HUES64 (cell line): ENCODE measurements around the gene SPNS2.

ENCODE experiments used
- H3K27ac ChIP-seq: 2 replicates; pipeline ENCODE4 v1.7.0; 2013; ENCODE audit warnings: low read depth, low read length, inconsistent platforms
- H3K27me3 ChIP-seq: 2 replicates; pipeline ENCODE4 v1.6.1; 2013; ENCODE audit warnings: mild to moderate bottlenecking, low read length; ENCODE audit not compliant: insufficient read depth
- H3K36me3 ChIP-seq: 2 replicates; pipeline ENCODE4 v1.6.1; 2013; ENCODE audit warnings: mild to moderate bottlenecking, low read length; ENCODE audit not compliant: insufficient read depth
- H3K4me1 ChIP-seq: 2 replicates; pipeline ENCODE4 v1.6.1; 2013; ENCODE audit warnings: mild to moderate bottlenecking, low read length, moderate library complexity; ENCODE audit not compliant: insufficient read depth
- H3K4me3 ChIP-seq: 2 replicates; pipeline ENCODE4 v1.5.1; 2013; ENCODE audit warnings: mild to moderate bottlenecking, low read length, moderate library complexity
- H3K9ac ChIP-seq: 2 replicates; pipeline ENCODE4 v1.6.1; 2013; ENCODE audit warnings: mild to moderate bottlenecking, low read depth, low read length
- H3K9me3 ChIP-seq: 2 replicates; pipeline ENCODE4 v1.6.1; 2013; ENCODE audit warnings: low read depth, low read length; ENCODE audit not compliant: insufficient read depth
- WGBS: fragments of 150-250, 120-280 bp; methylation state at CpG from one replicate; pipeline ENCODE4 v1.1.7; 2013; ENCODE audit warnings: missing lambda C conversion rate; 5-methylcytosine and 5-hydroxymethylcytosine counted together

SPNS2 gene

DNA sequence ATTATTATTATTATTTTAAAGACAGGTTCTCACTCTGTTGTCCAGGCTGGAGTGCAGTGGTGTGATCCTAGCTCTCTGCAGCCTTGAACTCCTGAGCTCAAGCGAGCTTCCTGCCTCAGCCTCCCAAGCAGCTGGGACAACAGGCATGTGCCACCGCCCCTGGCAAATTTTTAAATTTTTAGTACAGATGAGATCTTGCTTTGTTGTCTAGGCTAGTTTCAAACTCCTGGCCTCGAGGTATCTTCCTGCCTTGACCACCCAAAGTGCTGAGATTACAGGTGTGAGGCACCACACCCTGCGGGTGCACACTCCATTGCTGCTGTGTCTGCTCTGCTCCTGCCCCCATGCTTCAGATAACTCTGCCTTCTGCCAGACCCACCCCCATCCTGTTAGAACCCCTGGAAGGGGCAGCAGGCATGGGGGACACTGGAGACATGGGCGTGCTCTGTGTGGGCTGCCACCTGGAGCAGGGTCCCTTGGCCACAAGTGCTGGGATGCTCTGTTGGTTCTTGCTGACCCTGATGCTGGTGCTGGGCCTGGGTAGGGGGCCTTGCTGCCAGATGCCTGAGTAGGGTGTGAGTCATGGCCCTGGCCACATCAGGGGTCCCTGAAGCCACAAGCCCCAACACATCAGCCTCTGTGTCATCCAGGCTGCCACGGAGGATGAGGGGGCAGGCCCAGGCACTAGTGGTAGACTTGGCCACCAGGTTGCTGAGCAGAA, 59.1 kb downstream of the SPNS2 start:
- no peak overlapping the region for H3K9ac ChIP-seq
- 90% methylated on average over 6 of the region's 6 CpGs for WGBS
- H3K36me3 ChIP-seq, result peaks cover 15% of the 10 kb centered on the region
- no peak overlapping the region for H3K27ac ChIP-seq
- H3K4me3 ChIP-seq, result no peak overlapping the region
- H3K27me3 ChIP-seq, result no peaks in the 10 kb centered on the region
- peaks cover 16% of the 10 kb centered on the region for H3K4me1 ChIP-seq
- H3K9me3 ChIP-seq, result no peaks in the 10 kb centered on the region

DNA sequence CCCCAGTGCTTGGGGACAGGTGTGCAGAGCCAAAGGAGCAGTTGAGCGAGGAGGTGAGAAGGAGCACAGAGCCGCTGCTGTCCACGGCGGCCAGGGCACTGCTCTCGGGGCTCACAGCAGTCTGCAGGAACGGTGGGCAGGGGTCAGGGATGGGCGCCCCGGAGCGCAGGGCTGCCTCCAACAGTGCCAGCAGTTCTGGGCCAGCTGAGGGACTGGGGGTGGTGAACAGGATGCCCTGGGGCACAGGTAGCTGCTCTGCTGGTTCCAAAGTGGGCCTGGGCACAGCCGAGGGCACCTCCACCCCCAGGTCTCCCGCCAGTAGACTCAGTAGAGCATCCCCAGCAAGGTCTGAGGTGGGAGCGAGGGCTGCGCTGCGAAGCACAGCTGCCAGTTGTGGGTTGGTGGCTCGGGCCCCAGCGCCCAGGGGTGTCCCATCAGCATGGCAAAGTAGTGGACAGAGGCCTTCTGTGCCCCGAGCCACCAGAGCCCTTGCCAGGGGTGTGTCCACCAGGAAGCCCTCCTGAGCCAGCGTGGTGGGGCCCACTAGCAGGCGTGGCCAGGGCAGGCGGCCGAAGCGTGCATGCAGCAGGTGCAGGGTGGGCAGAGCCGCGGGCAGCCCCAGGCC, 59.8 kb downstream of the SPNS2 start:
- Histone ChIP-seq H3K36me3 (peaks cover 9% of the 10 kb centered on the region), H3K27me3 (no peaks in the 10 kb centered on the region), H3K4me3 (no peak overlapping the region), H3K27ac (no peak overlapping the region), H3K4me1 (peaks cover 16% of the 10 kb centered on the region), H3K9ac (no peak overlapping the region), H3K9me3 (no peaks in the 10 kb centered on the region)
- 91% methylated on average over 24 of the region's 24 CpGs for WGBS

DNA sequence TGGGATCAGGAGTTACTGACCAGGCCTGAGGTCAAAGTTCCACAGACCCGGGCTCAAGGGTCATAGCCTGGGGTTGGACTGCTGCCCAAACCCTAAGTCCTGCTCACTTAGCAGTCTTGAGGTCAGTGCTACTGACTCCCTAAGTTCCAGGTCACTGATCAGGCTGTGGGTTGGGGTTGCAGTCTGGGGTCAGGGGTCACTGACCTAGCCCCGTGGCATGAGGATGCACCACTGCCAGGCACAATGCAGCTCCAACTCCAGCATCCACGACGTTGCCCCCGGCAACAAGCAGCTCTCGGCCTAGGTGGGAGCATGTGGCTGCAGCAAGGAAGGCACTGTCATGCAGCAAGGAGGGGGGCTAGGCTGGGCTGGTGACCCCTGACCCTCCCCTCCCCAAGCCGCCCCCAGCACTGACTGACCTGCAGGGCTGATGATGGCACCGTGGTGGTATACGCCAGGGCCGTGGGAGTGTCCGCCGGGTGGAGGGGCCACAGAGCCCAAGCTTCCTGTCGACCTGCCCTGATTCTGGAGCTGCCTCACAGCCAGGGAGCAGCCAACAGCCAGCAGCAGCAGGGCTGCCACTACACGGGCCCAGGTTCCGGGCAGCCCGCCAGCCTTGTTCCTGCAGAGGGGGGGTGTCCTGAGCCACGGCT, 60.6 kb downstream of the SPNS2 start:
- Histone ChIP-seq H3K9me3 (no peaks in the 10 kb centered on the region), H3K4me3 (no peak overlapping the region), H3K27me3 (no peaks in the 10 kb centered on the region), H3K36me3 (peaks cover under 1% of the 10 kb centered on the region; the same call in 1 of the 2 replicates), H3K4me1 (peaks cover 12% of the 10 kb centered on the region), H3K9ac (no peak overlapping the region), H3K27ac (no peak overlapping the region)
- WGBS, result 92% methylated on average over 17 of the region's 17 CpGs

DNA sequence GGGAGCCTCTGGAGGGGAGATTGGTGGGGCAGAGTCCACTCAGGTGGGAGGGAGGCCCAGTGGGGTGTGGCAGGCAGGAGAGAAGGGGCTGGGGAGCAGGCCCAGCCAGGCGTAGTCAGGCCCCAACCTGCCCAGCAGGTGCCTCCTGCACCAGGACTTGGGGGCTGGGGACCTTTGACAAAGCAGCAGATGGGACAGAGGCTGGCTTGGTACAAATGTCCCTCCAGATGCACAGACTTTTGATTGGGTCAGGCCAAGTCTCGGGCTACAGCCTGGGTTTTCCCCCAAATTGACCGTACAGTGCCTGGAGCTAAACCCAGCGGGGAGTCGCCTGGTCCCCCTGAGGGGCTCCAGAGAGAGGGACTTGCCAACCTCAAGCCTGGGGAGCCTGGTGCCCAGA, 61.3 kb downstream of the SPNS2 start:
- peaks cover 11% of the 10 kb centered on the region for H3K4me1 ChIP-seq
- WGBS, result 89% methylated on average over 5 of the region's 5 CpGs
- no peak overlapping the region for H3K27ac ChIP-seq

DNA sequence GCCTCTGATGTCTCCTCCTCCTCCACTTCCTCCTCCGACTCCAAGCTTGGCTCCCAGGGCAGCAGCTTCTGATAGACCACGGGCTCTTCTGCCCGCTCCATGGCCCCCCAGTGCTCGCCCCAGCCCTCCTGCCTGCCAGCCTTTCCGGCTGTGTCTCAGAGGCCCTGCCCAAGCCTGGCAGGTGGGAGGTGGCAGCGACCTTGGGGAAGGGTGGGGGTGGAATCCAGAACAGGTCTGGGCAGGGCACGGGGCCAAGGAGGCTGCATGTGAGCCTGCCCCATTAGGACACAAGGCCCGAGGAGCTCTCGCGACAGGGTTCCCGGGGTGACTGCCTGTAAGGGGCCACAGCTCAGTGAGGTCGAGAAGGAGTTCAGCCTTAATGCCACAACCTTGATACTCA, 61.7 kb downstream of the SPNS2 start, which contains the start of gene GGT6:
TSS of gene GGT6 (minus strand) at position 157 of the 400 bp plus-strand sequence. CDS start at position 101, 56 bp downstream.
- WGBS, result 85% methylated on average over 12 of the region's 12 CpGs

More for the DNA sequence above, 61.3 kb downstream of the SPNS2 start:
- no peaks in the 10 kb centered on the region for H3K27me3 ChIP-seq
- H3K9ac ChIP-seq, result no peak overlapping the region
- no peaks in the 10 kb centered on the region for H3K9me3 ChIP-seq
- no peak overlapping the region for H3K4me3 ChIP-seq
- H3K36me3 ChIP-seq, result no peaks in the 10 kb centered on the region

DNA sequence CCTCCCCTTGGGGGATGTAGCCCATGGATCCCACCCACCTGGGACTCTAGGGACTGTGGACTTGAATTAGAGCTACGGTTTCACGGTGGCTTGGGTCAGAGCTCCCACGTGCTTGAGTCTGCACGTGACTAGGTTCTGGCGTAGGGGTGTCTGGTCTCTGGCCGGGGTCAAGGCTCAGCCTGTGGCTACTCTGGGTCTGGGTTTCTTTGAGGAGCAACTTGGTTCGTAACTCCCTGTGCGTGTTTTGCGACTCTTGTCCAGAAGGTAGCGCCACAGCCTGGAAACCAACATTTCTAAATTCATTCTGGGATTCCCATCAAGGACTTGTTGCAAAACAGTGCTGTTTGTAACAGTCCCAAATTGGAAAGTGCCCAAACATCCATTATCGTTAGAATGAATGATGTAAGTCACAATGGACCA, 62.2 kb downstream of the SPNS2 start:
- no peak overlapping the region for H3K27ac ChIP-seq

More for the DNA sequence above, 61.7 kb downstream of the SPNS2 start, which contains the start of gene GGT6:
- Histone ChIP-seq H3K27ac (no peak within 1 kb of the TSS), H3K27me3 (no peaks in the 10 kb centered on the region), H3K36me3 (no peaks in the 10 kb centered on the region), H3K9me3 (no peaks in the 10 kb centered on the region), H3K9ac (no peak within 1 kb of the TSS), H3K4me1 (peaks cover 11% of the 10 kb centered on the region), H3K4me3 (no peak within 1 kb of the TSS)

DNA sequence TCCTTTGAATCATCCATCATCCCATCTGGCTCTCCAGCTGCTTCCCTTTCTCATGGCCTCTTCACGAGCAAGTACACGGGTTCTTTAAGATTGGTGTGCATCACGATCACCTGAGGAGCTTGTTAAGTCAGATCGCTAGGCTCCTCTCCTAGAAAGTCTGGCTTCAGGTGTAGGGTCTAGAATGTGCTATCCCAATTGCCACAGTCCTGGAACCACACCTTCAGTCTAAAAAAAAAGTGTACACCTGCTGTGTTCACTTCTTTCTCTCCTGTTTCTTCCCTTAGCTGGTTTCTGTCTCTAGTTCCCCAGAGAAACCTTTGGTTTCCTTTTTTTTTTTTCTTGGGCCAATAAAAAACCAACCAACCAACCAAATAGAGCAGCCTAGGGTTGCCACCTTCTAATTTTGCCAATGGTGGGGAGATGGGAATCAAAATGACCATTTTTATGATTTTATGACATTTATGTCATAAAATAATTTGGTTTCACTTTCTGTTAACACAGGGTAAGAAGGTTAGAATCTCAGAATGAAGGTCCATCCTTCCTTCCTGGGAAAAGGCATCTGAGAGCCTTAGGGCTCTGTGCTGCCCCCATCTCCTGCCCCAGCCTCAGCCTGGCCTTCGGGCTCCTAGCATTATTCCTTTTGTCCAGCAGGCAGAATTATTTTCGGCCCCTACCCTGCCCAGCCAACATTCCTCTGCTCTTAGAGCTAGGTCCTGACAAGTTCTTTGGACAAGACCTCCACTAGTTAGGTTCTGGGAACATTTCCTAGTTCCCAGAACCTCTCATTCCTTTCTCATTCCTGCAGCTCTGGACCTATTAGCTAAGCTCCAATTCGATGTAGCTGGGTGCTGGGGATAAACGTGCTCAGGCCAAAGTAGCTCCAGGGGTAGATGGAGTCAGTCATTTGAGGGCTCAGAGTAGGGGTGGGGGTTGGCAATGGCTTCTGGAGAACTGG, 63.6 kb downstream of the SPNS2 start:
- H3K27ac ChIP-seq, result no peak overlapping the region
- WGBS, result 86% methylated on average over 8 of the region's 8 CpGs

More for the DNA sequence above, 62.2 kb downstream of the SPNS2 start:
- 81% methylated on average over 11 of the region's 11 CpGs for WGBS
- H3K27me3 ChIP-seq, result peaks cover 1% of the 10 kb centered on the region; the same call in 1 of the 2 replicates
- H3K36me3 ChIP-seq, result no peaks in the 10 kb centered on the region
- H3K9ac ChIP-seq, result no peak overlapping the region
- peaks cover 7% of the 10 kb centered on the region for H3K4me1 ChIP-seq
- H3K9me3 ChIP-seq, result no peaks in the 10 kb centered on the region
- no peak overlapping the region for H3K4me3 ChIP-seq

DNA sequence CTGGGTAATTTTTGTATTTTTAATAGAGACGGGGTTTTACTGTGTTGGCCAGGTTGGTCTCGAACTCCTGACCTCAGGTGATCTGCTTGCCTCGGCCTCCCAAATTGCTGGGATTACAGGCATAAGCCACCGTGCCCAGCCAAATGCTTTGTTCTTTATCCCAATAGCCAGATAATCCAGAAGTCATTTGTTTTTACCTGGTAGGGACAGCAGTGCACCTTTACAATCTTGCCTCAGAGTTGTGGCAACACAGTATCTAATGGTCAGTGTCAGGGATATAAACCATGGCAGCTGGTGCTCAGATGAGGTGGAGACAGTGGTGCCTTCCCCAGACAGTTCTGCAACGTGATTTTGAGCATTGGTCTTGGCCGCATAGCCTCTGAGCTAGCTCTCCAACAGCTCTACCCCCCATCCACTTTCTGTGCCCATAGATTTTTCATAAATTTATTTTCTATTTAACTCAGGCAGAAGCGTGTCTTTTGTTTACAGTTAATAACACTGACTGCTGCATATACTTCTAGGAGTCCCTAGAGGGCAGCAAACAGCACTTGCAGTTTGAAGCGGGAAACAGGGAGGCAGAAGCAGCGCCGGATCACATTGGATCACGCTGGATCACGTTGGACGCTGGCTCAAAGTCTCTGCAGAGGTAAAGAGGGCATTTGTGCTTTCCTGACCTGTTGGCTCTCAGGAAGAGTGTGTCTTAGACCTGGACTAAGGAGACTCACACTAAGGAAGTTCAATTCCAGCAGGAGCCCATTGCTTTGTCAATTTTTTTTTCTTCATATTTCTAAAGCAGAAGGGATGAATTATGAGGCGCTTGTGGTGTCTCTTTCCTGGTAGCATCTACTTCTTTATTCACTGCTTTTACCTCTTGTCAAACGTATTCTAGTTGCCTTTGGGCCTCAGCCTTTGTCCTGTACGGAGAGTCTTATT, 66.8 kb downstream of the SPNS2 start:
- WGBS, result 43% methylated on average over 16 of the region's 16 CpGs
- Histone ChIP-seq H3K27ac (no peak overlapping the region), H3K27me3 (peaks cover 3% of the 10 kb centered on the region; the same call in 1 of the 2 replicates), H3K4me3 (no peak overlapping the region), H3K36me3 (no peaks in the 10 kb centered on the region), H3K4me1 (no peaks in the 10 kb centered on the region), H3K9ac (no peak overlapping the region), H3K9me3 (no peaks in the 10 kb centered on the region)

More for the DNA sequence above, 63.6 kb downstream of the SPNS2 start:
- H3K9me3 ChIP-seq, result no peaks in the 10 kb centered on the region
- H3K9ac ChIP-seq, result no peak overlapping the region
- H3K27me3 ChIP-seq, result peaks cover 3% of the 10 kb centered on the region; the same call in 1 of the 2 replicates
- no peaks in the 10 kb centered on the region for H3K4me1 ChIP-seq
- no peaks in the 10 kb centered on the region for H3K36me3 ChIP-seq
- H3K4me3 ChIP-seq, result no peak overlapping the region

DNA sequence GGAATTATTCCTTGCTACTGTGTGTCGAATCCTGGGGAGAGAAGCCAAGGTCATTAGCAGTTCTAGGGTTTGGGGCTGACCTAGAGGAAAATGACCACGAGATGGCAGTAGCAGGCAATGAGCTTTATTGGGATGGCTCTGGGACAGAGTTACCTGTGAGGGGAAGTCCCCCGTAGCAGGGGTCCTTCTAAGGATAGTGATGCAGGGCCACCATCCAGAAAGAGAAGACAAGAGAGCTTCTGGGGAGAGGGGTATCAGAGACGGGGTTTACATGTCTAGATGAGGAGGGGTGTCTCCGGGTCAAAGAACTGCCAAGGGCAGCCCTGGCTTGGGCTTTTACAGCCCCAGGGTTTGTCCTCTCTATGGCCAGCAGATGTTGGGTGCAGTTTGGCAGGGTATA, 68.1 kb downstream of the SPNS2 start:
- Histone ChIP-seq H3K4me1 (no peaks in the 10 kb centered on the region), H3K9me3 (no peaks in the 10 kb centered on the region), H3K4me3 (no peak overlapping the region), H3K27me3 (peaks cover 3% of the 10 kb centered on the region; the same call in 1 of the 2 replicates), H3K9ac (no peak overlapping the region), H3K27ac (no peak overlapping the region), H3K36me3 (no peaks in the 10 kb centered on the region)
- 23% methylated on average over 5 of the region's 5 CpGs for WGBS

DNA sequence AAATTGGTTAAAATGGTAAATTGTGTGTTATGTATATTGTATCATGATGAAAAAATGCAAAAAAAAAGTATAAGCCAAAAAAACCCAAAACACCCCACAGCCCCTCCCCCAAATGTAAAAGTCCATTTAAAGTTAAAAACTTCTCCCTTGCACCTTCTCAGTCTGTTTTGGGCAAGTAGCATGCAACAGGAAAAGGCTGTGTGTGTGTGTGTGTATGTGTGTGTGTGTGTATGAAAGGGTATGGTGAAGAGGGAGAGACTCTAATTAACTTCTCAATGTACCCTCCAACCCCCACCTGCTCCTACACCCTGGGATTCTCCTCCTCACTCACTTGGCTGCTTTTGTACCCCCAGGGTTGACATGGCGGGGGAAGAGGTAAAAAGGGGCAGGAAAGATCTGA, 70.9 kb downstream of the SPNS2 start:
- Histone ChIP-seq H3K9ac (no peak overlapping the region), H3K9me3 (no peaks in the 10 kb centered on the region), H3K4me3 (no peak overlapping the region), H3K36me3 (no peaks in the 10 kb centered on the region), H3K4me1 (no peaks in the 10 kb centered on the region), H3K27ac (no peak overlapping the region), H3K27me3 (peaks cover 3% of the 10 kb centered on the region; the same call in 1 of the 2 replicates)
- WGBS, result 0% methylated on average over 1 of the region's 1 CpG
